Measurements from ENCODE around the gene ANKRD9. TPM values are rescaled to one million over a fixed set of nuclear protein-coding genes. Genes with fewer than 3 reads are reported as not detected.

ANKRD9 gene
- total and polyA plus RNA-seq, 2 of the 13 experiments (the other 11 are each of a cell fraction or from before 2014, with no cell fraction given) = 10.0 to 15.0 TPM

GRCh38 chr14:102471921-102472790 is 37.4 kb downstream of the ANKRD9 start:
- in situ Hi-C loops (cut with HindIII; ENCODE audit: extremely low pct_ligation_motif_present, low pct_unique_long_range_greater_than_20kb) = no loop called here
- H3K9ac ChIP-seq (ENCODE audit: insufficient read depth, low read depth, low read length) = no peak overlapping the region
- no peak overlapping the region for H3K27ac ChIP-seq (ENCODE audit: extremely low read length, insufficient read depth, low read length)
- no peak overlapping the region for H2AFZ ChIP-seq (ENCODE audit: low read length)
- ATAC-seq = no peak
- H3K27me3 ChIP-seq (ENCODE audit: control insufficient read depth in 1 of 2, insufficient read depth in 2 of 2, low read length in 2 of 2) = no peaks in the 10 kb centered on the region
- no peak overlapping the region for H3K4me2 ChIP-seq (ENCODE audit: low read depth, low read length)
- intact Hi-C loops (cut with micrococcal nuclease; ENCODE audit: unreplicated experiment) = no loop called here
- H3K4me1 ChIP-seq (ENCODE audit: insufficient read depth, low read length) = no peaks in the 10 kb centered on the region
- POLR2A ChIA-PET = interaction anchor here (0.7 kb wide), 1 partner anchor 9 kb away, joined by 3 read pairs; no protein-coding TSS in a partner anchor
- H3K4me3 ChIP-seq (replicated peaks in 1 of 3; ENCODE audit: insufficient read depth in 1 of 3, low read depth in 2 of 3, low read length in 3 of 3) = no peak overlapping the region
- H4K20me1 ChIP-seq (ENCODE audit: insufficient read depth, low read length) = no peaks in the 10 kb centered on the region
- no peak for FAIRE-seq
- no peaks in the 10 kb centered on the region for H3K9me3 ChIP-seq (ENCODE audit: low read length)
- WGBS (ENCODE audit: low lambda C conversion rate) = 97% methylated on average over 8 of the region's 8 CpGs
- CTCF ChIA-PET (ENCODE audit: low intra/inter-chr PET ratio, low total read pairs) = no interaction called here
- no peaks in the 10 kb centered on the region for H3K79me2 ChIP-seq (ENCODE audit: insufficient read depth, low read length)
- H3K36me3 ChIP-seq (replicated peaks in 1 of 2; ENCODE audit: control insufficient read depth in 1 of 2, insufficient read depth in 2 of 2, low read length in 2 of 2) = no peaks in the 10 kb centered on the region
- no peak for DNase-seq (ENCODE audit: low spot score)
- no TSS peak for BruUV-seq (replicated peaks)
- no peak for TF ChIP-seq DNMT1 (CRISPR knock-in tag; IDR thresholded peaks at IDR 0.05)
- no peak for TF ChIP-seq ZNF318 (CRISPR knock-in tag; IDR thresholded peaks at IDR 0.05)
- TF ChIP-seq, protein P1, sequence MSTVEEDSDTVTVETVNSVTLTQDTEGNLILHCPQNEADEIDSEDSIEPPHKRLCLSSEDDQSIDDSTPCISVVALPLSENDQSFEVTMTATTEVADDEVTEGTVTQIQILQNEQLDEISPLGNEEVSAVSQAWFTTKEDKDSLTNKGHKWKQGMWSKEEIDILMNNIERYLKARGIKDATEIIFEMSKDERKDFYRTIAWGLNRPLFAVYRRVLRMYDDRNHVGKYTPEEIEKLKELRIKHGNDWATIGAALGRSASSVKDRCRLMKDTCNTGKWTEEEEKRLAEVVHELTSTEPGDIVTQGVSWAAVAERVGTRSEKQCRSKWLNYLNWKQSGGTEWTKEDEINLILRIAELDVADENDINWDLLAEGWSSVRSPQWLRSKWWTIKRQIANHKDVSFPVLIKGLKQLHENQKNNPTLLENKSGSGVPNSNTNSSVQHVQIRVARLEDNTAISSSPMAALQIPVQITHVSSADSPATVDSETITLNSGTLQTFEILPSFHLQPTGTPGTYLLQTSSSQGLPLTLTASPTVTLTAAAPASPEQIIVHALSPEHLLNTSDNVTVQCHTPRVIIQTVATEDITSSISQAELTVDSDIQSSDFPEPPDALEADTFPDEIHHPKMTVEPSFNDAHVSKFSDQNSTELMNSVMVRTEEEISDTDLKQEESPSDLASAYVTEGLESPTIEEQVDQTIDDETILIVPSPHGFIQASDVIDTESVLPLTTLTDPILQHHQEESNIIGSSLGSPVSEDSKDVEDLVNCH (CRISPR knock-in tag; IDR thresholded peaks at IDR 0.05) = no peak
- TF ChIP-seq, protein P2, sequence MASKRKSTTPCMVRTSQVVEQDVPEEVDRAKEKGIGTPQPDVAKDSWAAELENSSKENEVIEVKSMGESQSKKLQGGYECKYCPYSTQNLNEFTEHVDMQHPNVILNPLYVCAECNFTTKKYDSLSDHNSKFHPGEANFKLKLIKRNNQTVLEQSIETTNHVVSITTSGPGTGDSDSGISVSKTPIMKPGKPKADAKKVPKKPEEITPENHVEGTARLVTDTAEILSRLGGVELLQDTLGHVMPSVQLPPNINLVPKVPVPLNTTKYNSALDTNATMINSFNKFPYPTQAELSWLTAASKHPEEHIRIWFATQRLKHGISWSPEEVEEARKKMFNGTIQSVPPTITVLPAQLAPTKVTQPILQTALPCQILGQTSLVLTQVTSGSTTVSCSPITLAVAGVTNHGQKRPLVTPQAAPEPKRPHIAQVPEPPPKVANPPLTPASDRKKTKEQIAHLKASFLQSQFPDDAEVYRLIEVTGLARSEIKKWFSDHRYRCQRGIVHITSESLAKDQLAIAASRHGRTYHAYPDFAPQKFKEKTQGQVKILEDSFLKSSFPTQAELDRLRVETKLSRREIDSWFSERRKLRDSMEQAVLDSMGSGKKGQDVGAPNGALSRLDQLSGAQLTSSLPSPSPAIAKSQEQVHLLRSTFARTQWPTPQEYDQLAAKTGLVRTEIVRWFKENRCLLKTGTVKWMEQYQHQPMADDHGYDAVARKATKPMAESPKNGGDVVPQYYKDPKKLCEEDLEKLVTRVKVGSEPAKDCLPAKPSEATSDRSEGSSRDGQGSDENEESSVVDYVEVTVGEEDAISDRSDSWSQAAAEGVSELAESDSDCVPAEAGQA (IDR thresholded peaks at IDR 0.05; ENCODE audit: low read depth) = no peak
- TF ChIP-seq, protein P2 (CRISPR knock-in tag; IDR thresholded peaks at IDR 0.05; ENCODE audit: borderline replicate concordance) = no peak
- no peak for TF ChIP-seq ZNF747 (CRISPR knock-in tag; IDR thresholded peaks at IDR 0.05; ENCODE audit: borderline replicate concordance)
